ENCODE data around the gene MYBPC2.

GRCh38 chr19:50435627-50436026 is 2.9 kb downstream of the MYBPC2 start:
- no peak for TF ChIP-seq REST (IDR thresholded peaks at IDR 0.05; ENCODE audit: insufficient read depth in 1 of 2, low read depth in 2 of 2, low read length in 1 of 2)
- no peak for TF ChIP-seq CTCF (IDR thresholded peaks at IDR 0.05)
- TF ChIP-seq TCF7L2 (IDR thresholded peaks at IDR 0.05; ENCODE audit: low read depth, low read length) = no peak
- TF ChIP-seq POLR2AphosphoS5 (IDR thresholded peaks at IDR 0.05; ENCODE audit: low read depth, low read length) = no peak
- TF ChIP-seq SIN3A (IDR thresholded peaks at IDR 0.05; ENCODE audit: borderline replicate concordance, insufficient read depth, low read depth, low read length) = no peak
